Endodermal cell (in vitro differentiated cells): Measurements from ENCODE around the gene CHN1. TPM values are rescaled to one million over a fixed set of nuclear protein-coding genes. Genes with fewer than 3 reads are reported as not detected.

Experiments used
- DNase-seq: peaks from one replicate; pipeline ENCODE4 v3.0.0-alpha.2; 2017
- H3K27ac ChIP-seq: 2 replicates; pipeline ENCODE4 v1.5.1; 2013; ENCODE audit warnings: mild to moderate bottlenecking, low read depth, low read length, moderate library complexity
- H3K27me3 ChIP-seq: 2 replicates; pipeline ENCODE4 v1.6.1; 2013; ENCODE audit warnings: mild to moderate bottlenecking, low read length, moderate library complexity; ENCODE audit not compliant: insufficient read depth, control insufficient read depth, poor library complexity, severe bottlenecking
- H3K36me3 ChIP-seq: 2 replicates; pipeline ENCODE4 v1.7.0; 2013; ENCODE audit warnings: mild to moderate bottlenecking, low read length, moderate library complexity; ENCODE audit not compliant: control insufficient read depth, insufficient read depth
- H3K4me1 ChIP-seq: one replicate; pipeline ENCODE4 v1.7.0; 2013; ENCODE audit warnings: low read length; ENCODE audit not compliant: control insufficient read depth, insufficient read depth
- H3K4me3 ChIP-seq: 2 replicates; pipeline ENCODE4 v1.5.1; 2013; ENCODE audit warnings: mild to moderate bottlenecking, low read length, moderate library complexity
- H3K9ac ChIP-seq: 2 replicates; pipeline ENCODE4 v1.6.1; 2013; ENCODE audit warnings: mild to moderate bottlenecking, low read length, moderate library complexity; ENCODE audit not compliant: poor library complexity, severe bottlenecking; ENCODE audit errors: extremely low read depth
- H3K9me3 ChIP-seq: 2 replicates; pipeline ENCODE4 v1.6.1; 2013; ENCODE audit warnings: mild to moderate bottlenecking, low read length, moderate library complexity; ENCODE audit not compliant: control insufficient read depth
- H3K27ac Mint-ChIP-seq: 2 replicates; pipeline ENCODE4 v1.8.0; 2020; ENCODE audit warnings: mixed read lengths
- H3K27me3 Mint-ChIP-seq: 2 replicates; pipeline ENCODE4 v1.8.0; 2021; ENCODE audit warnings: mild to moderate bottlenecking, mixed read lengths; ENCODE audit not compliant: insufficient read depth
- H3K36me3 Mint-ChIP-seq: 2 replicates; pipeline ENCODE4 v1.8.0; 2020; ENCODE audit warnings: low read depth, mixed read lengths
- H3K4me1 Mint-ChIP-seq: 2 replicates; pipeline ENCODE4 v1.8.0; 2020; ENCODE audit warnings: mixed read lengths
- H3K4me3 Mint-ChIP-seq: 2 replicates; pipeline ENCODE4 v1.8.0; 2020; ENCODE audit warnings: mild to moderate bottlenecking, moderate library complexity, mixed read lengths
- H3K9me3 Mint-ChIP-seq: 2 replicates; pipeline ENCODE4 v1.8.0; 2020; ENCODE audit warnings: mild to moderate bottlenecking, mixed read lengths
- WGBS, 2 experiments: methylation state at CpG; one replicate each; pipeline versions ENCODE4 v1.1.5 to v1.1.7; 2013; ENCODE audit warnings: missing lambda C conversion rate in 2 of 2, mixed read lengths in 1 of 2; ENCODE audit not compliant: insufficient coverage in 1 of 2, insufficient read length in 1 of 2; 5-methylcytosine and 5-hydroxymethylcytosine counted together
- total RNA-seq, 2 donors: library from RNA; stranded (reverse); fragmentation: NEBNext Ultra II Directional in 1 of 2; extraction: Animal tissue kit (Norgen Biotek cat#: 25700) in 1 of 2; gene quantifications; 2 replicates in 1 of 2; 3 replicates in 1 of 2; pipeline ENCODE4 v1.2.1, GENCODE V29; 2021
- TF ChIP-seq, protein P1 (sequence below): fragments of 200-600 bp; sonication (generic); conservative IDR thresholded peaks from 2 replicates; pipeline ENCODE4 v1.5.0; 2021; ENCODE audit warnings: antibody characterized with exemption, mild to moderate bottlenecking

CHN1 gene
- total RNA-seq, 2 donors from 2014 or later: 24.3 to 28.8 TPM

DNA sequence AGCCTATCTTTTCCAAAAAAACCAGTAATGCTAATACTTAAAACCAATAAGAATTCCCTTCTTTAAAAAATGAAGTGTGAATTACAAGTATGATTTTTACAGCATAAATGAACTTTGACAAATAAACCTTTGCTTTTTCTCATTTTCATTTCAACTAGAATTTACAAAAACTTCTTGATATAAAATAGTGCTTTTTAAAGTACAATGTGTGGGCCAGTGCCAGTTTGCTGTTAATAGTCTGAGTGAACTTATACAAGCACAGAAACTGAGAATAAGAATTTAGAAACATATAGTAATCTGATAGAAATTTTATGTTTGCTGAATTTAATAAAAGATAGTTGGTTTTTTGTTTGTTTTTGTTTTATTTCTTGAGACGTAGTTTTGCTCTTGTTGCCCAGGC lies 197.2 kb downstream of the CHN1 start:
- H3K9me3 Mint-ChIP-seq: no peaks in the 10 kb centered on the region
- no peaks in the 10 kb centered on the region for H3K4me1 Mint-ChIP-seq
- H3K9me3 ChIP-seq: no peaks in the 10 kb centered on the region
- TF ChIP-seq, protein P1, sequence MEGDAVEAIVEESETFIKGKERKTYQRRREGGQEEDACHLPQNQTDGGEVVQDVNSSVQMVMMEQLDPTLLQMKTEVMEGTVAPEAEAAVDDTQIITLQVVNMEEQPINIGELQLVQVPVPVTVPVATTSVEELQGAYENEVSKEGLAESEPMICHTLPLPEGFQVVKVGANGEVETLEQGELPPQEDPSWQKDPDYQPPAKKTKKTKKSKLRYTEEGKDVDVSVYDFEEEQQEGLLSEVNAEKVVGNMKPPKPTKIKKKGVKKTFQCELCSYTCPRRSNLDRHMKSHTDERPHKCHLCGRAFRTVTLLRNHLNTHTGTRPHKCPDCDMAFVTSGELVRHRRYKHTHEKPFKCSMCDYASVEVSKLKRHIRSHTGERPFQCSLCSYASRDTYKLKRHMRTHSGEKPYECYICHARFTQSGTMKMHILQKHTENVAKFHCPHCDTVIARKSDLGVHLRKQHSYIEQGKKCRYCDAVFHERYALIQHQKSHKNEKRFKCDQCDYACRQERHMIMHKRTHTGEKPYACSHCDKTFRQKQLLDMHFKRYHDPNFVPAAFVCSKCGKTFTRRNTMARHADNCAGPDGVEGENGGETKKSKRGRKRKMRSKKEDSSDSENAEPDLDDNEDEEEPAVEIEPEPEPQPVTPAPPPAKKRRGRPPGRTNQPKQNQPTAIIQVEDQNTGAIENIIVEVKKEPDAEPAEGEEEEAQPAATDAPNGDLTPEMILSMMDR: no peak
- H3K27ac Mint-ChIP-seq: no peak overlapping the region
- 83 to 100% methylated on average over 1 of the region's 1 CpG for WGBS, 2 experiments
- DNase-seq: no peak
- H3K4me1 ChIP-seq: no peaks in the 10 kb centered on the region
- no peak overlapping the region for H3K9ac ChIP-seq
- H3K27ac ChIP-seq: no peak overlapping the region
- no peak overlapping the region for H3K4me3 Mint-ChIP-seq
- H3K27me3 Mint-ChIP-seq: no peaks in the 10 kb centered on the region
- H3K27me3 ChIP-seq: no peaks in the 10 kb centered on the region
- peaks cover 19% of the 10 kb centered on the region for H3K36me3 Mint-ChIP-seq
- H3K4me3 ChIP-seq: no peak overlapping the region
- peaks cover 18% of the 10 kb centered on the region for H3K36me3 ChIP-seq

DNA sequence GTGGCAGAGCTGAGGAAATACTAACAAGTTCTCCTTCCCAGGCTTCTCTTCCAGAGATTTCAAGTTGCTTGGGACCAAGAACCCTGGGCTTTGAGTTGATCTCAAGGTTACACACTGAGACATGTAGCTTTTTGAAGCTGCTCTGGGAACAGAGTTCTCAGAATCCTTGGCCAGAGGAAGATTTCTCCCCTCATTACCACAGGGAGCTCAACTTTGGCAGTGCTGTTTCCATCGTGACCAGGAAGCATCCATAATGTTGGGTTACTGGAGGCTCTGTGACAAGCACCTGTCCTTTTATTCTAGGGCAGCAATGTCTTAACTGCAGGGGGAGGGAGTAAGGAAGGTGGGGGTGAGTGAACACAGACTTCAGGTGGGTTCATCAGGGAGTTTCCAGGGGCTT lies 199.4 kb downstream of the CHN1 start:
- H3K9ac ChIP-seq: no peak overlapping the region
- TF ChIP-seq, protein P1: no peak
- no peak overlapping the region for H3K27ac ChIP-seq
- 89% methylated on average over 1 of the region's 1 CpG; no CpG with 5 or more reads in 1 of the 2 experiments for WGBS, 2 experiments
- no peaks in the 10 kb centered on the region for H3K9me3 ChIP-seq
- peaks cover 14% of the 10 kb centered on the region for H3K36me3 ChIP-seq
- H3K36me3 Mint-ChIP-seq: peaks cover 16% of the 10 kb centered on the region
- no peaks in the 10 kb centered on the region for H3K9me3 Mint-ChIP-seq
- no peaks in the 10 kb centered on the region for H3K4me1 Mint-ChIP-seq
- H3K27me3 ChIP-seq: no peaks in the 10 kb centered on the region
- H3K27ac Mint-ChIP-seq: no peak overlapping the region
- no peak overlapping the region for H3K4me3 ChIP-seq
- DNase-seq: no peak
- no peaks in the 10 kb centered on the region for H3K4me1 ChIP-seq
- H3K4me3 Mint-ChIP-seq: no peak overlapping the region
- no peaks in the 10 kb centered on the region for H3K27me3 Mint-ChIP-seq

GRCh38 chr2:174802459-174802858 lies 202.7 kb downstream of the CHN1 start:
- Histone ChIP-seq H3K4me3 (no peak overlapping the region), H3K27ac (no peak overlapping the region), H3K27me3 (no peaks in the 10 kb centered on the region), H3K9ac (no peak overlapping the region), H3K4me1 (no peaks in the 10 kb centered on the region), H3K36me3 (peaks cover 11% of the 10 kb centered on the region), H3K9me3 (no peaks in the 10 kb centered on the region)
- Mint-ChIP-seq H3K27ac (no peak overlapping the region), H3K27me3 (no peaks in the 10 kb centered on the region), H3K4me3 (no peak overlapping the region), H3K4me1 (no peaks in the 10 kb centered on the region), H3K9me3 (no peaks in the 10 kb centered on the region), H3K36me3 (peaks cover 20% of the 10 kb centered on the region)
- TF ChIP-seq, protein P1: no peak
- WGBS, 2 experiments: 91 to 92% methylated on average over 2 to 4 of the region's 4 CpGs
- DNase-seq: no peak
